Measurements from ENCODE around the gene NKX1-1. TPM values are rescaled to one million over a fixed set of nuclear protein-coding genes. Genes with fewer than 3 reads are reported as not detected.

NKX1-1 gene
- total and polyA plus RNA-seq, 2 of the 8 experiments (the other 6 are each of a cell fraction or from before 2014, with no cell fraction given), result not detected

DNA sequence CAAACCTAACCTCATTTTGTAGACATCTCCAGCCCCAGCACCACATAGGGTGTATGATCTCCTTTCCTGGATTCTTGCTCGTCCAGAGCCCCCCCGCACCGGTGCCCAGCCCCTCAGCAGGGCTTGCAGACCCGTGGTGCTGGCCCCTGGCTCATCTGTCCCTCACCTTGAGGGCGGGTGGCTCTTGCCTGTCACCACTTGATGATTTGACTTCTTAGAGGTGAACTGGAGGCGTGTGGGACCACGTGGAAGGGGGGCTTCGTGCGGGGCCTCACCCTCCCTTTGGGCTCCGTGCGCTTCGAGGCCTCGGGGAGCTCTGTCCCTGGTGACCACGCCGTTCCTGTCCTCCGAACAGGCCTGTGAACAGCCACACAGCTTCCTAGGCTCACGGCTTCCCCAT is 43.7 kb downstream of the NKX1-1 start:
- WGBS, 2 experiments (ENCODE audit: extremely low coverage in 1 of 2, insufficient coverage in 1 of 2, insufficient read length in 1 of 2, insufficient replicate concordance in 2 of 2, low coverage in 1 of 2, low lambda C conversion rate in 2 of 2, missing lambda C conversion rate in 1 of 2), result 90% methylated on average over 17 of the region's 17 CpGs; no CpG with 5 or more reads in 1 of the 2 experiments
- Histone ChIP-seq H2BK5ac (ENCODE audit: low read depth, low read length) (no peak overlapping the region), H4K20me1 (replicated peaks in 1 of 2; ENCODE audit: control insufficient read depth in 1 of 2, insufficient read depth in 2 of 2, low read length in 2 of 2) (peaks cover 3 to 11% of the 10 kb centered on the region in 2 experiments), H3K27ac (ENCODE audit: low read depth, low read length) (no peak overlapping the region), H3K18ac (ENCODE audit: extremely low read depth, low read length) (no peak overlapping the region), H3K36me3 (ENCODE audit: control insufficient read depth in 2 of 4, insufficient read depth in 4 of 4, low read length in 3 of 4) (peaks cover 0 to 10% (median 0%) of the 10 kb centered on the region in 4 experiments; a peak in 1 of 8 replicates), H4K8ac (ENCODE audit: extremely low read depth, insufficient read depth, low read length) (peak overlapping the region; percentile 85; the same call in 1 of the 2 replicates), H3K14ac (ENCODE audit: insufficient read length) (no peak overlapping the region), H2BK15ac (ENCODE audit: low read length) (no peak overlapping the region), H3K9me3 (ENCODE audit: insufficient read depth in 2 of 2, low read depth in 1 of 2, low read length in 1 of 2) (no peaks in the 10 kb centered on the region), H2AFZ (ENCODE audit: low read length) (no peak overlapping the region), H3K56ac (replicated peaks; ENCODE audit: insufficient read length, low read depth, low read length) (no peak overlapping the region), H3K23me2 (ENCODE audit: low read depth, low read length) (no peaks in the 10 kb centered on the region), H4K91ac (replicated peaks; ENCODE audit: insufficient read length, low read length) (no peak overlapping the region), H3K4me3 (ENCODE audit: extremely low read depth in 1 of 4, insufficient read depth in 2 of 4, low read depth in 3 of 4, low read length in 4 of 4) (no peak overlapping the region), H2AK5ac (ENCODE audit: low read depth, low read length) (no peak overlapping the region), H3K4me2 (ENCODE audit: insufficient read depth in 1 of 2, low read depth in 2 of 2, low read length in 2 of 2) (no peak overlapping the region), H2BK12ac (ENCODE audit: low read depth, low read length) (no peak overlapping the region), H3K9ac (replicated peaks in 1 of 4; ENCODE audit: extremely low read depth in 1 of 4, low read depth in 3 of 4, low read length in 3 of 4) (no peak overlapping the region), H4K5ac (ENCODE audit: insufficient read length, low read depth, low read length) (no peak overlapping the region), H3K79me2 (ENCODE audit: control insufficient read depth in 1 of 2, insufficient read depth in 2 of 2, low read length in 2 of 2) (no peaks in the 10 kb centered on the region), H3K4ac (replicated peaks; ENCODE audit: insufficient read length, low read depth, low read length) (no peak overlapping the region), H3K4me1 (replicated peaks in 1 of 4; ENCODE audit: control insufficient read depth in 3 of 4, insufficient read depth in 4 of 4, low read length in 3 of 4) (no peaks in the 10 kb centered on the region; a peak in 1 of 7 replicates), H3K23ac (ENCODE audit: insufficient read length) (no peak overlapping the region), H3K79me1 (ENCODE audit: low read depth, low read length) (no peaks in the 10 kb centered on the region; the same call in 1 of the 2 replicates), H2BK20ac (ENCODE audit: low read length) (no peak overlapping the region), H3K27me3 (replicated peaks in 1 of 4; ENCODE audit: control insufficient read depth in 3 of 4, extremely low read depth in 1 of 4, insufficient read depth in 3 of 4, low read length in 3 of 4) (no peaks in the 10 kb centered on the region), H2BK120ac (replicated peaks; ENCODE audit: low read depth, low read length) (no peak overlapping the region)
- TF ChIP-seq RNF2 (IDR thresholded peaks at IDR 0.05; ENCODE audit: borderline replicate concordance, low read depth, low read length, missing control alignments, poor library complexity, severe bottlenecking) (no peak), BACH1 (IDR thresholded peaks at IDR 0.05; ENCODE audit: low read length) (no peak), HDAC2 (IDR thresholded peaks at IDR 0.05; ENCODE audit: borderline replicate concordance in 1 of 2, low read depth in 2 of 2, low read length in 2 of 2) (no peak), TBP (IDR thresholded peaks at IDR 0.05; ENCODE audit: low read depth, low read length) (no peak), EGR1 (IDR thresholded peaks at IDR 0.05; ENCODE audit: borderline replicate concordance, low read depth, low read length) (no peak), CREB1 (IDR thresholded peaks at IDR 0.05) (no peak), BRCA1 (IDR thresholded peaks at IDR 0.05; ENCODE audit: low read depth, low read length) (no peak), POLR2A (IDR thresholded peaks at IDR 0.05; ENCODE audit: control extremely low read depth in 1 of 2, low read depth in 2 of 2, low read length in 2 of 2) (no peak), PHF8 (conservative IDR thresholded peaks at IDR 0.05; ENCODE audit: low read depth, low read length) (no peak), SRF (IDR thresholded peaks at IDR 0.05; ENCODE audit: low read depth, low read length) (no peak), POLR2AphosphoS5 (IDR thresholded peaks at IDR 0.05; ENCODE audit: low read depth, low read length) (no peak), TEAD4 (IDR thresholded peaks at IDR 0.05; ENCODE audit: low read depth, low read length) (no peak), MAFK (IDR thresholded peaks at IDR 0.05; ENCODE audit: low read depth, low read length) (no peak)
- ChIA-PET POLR2A (ENCODE audit: partially characterized antibody) (no interaction called here), CTCF (ENCODE audit: partially characterized antibody) (interaction anchor here (0.6 to 1.3 kb wide), 2 partner anchors 10 to 486 kb away, joined by 3 read pairs; no protein-coding TSS in a partner anchor)
- DNase-seq (ENCODE audit: low read depth in 1 of 2, low spot score in 2 of 2), result no peak
- no peak for FAIRE-seq

All from H1 (cell line).